Suppressor macrophage treated with lipopolysaccharide for 1 hour (primary cell): ENCODE data around the gene C1orf141.
"Not testable (repeated sequence)": the region's sequence is repeated elsewhere in the genome, so short reads cannot be mapped to it uniquely, and the experiment has no call there.

Experiments
- DNase-seq, 3 donors: peaks; one replicate each; pipeline ENCODE4 v3.0.0-alpha.2; 2020 to 2022

C1orf141 gene

GRCh38 chr1:67141832-67142231, 7.1 kb upstream of the C1orf141 start:
- DNase-seq: not testable (repeated sequence)

- DNase-seq: no peak
Measured at GRCh38 chr1:67140460-67140859, 5.7 kb upstream of the C1orf141 start.

- DNase-seq: no peak
Measured at GRCh38 chr1:67138813-67139499, 4.2 kb upstream of the C1orf141 start.

GRCh38 chr1:67137307-67137753, 2.6 kb upstream of the C1orf141 start:
- DNase-seq: no peak

GRCh38 chr1:67135354-67135753, 584 bp upstream of the C1orf141 start:
- no peak for DNase-seq

GRCh38 chr1:67133177-67133576, 1.6 kb downstream of the C1orf141 start:
- DNase-seq: no peak

GRCh38 chr1:67130673-67131072, 4.1 kb downstream of the C1orf141 start:
- no peak for DNase-seq

- DNase-seq: no peak
Measured at GRCh38 chr1:67126974-67127373, 7.8 kb downstream of the C1orf141 start.

GRCh38 chr1:67126111-67126746, 8.5 kb downstream of the C1orf141 start:
- DNase-seq: no peak

GRCh38 chr1:67124455-67124854, 10.3 kb downstream of the C1orf141 start:
- no peak for DNase-seq

- DNase-seq: no peak
Measured at GRCh38 chr1:67120855-67121619, 13.7 kb downstream of the C1orf141 start.

- no peak for DNase-seq
Measured at GRCh38 chr1:67118646-67119045, 16.1 kb downstream of the C1orf141 start.

GRCh38 chr1:67118191-67118590, 16.6 kb downstream of the C1orf141 start:
- DNase-seq: peak; percentile 42 to 45 (median 43)

- no peak for DNase-seq
Measured at GRCh38 chr1:67114162-67114561, 20.6 kb downstream of the C1orf141 start.

- DNase-seq: peak; percentile 27 to 52 (median 47)
Measured at GRCh38 chr1:67110352-67110751, 24.4 kb downstream of the C1orf141 start.

- DNase-seq: no peak
Measured at GRCh38 chr1:67105508-67105907, 29.3 kb downstream of the C1orf141 start.

GRCh38 chr1:67103548-67103947, 31.2 kb downstream of the C1orf141 start:
- no peak for DNase-seq

GRCh38 chr1:67100833-67101232, 33.9 kb downstream of the C1orf141 start:
- no peak for DNase-seq

GRCh38 chr1:67097305-67097704, 37.5 kb downstream of the C1orf141 start:
- no peak for DNase-seq

GRCh38 chr1:67094191-67094590, 40.6 kb downstream of the C1orf141 start:
- no peak for DNase-seq

GRCh38 chr1:67089685-67090208, 45.0 kb downstream of the C1orf141 start:
- no peak for DNase-seq

- no peak for DNase-seq
Measured at GRCh38 chr1:67088440-67088839, 46.3 kb downstream of the C1orf141 start.

- no peak for DNase-seq
Measured at GRCh38 chr1:67085326-67085725, 49.4 kb downstream of the C1orf141 start.
